ENCODE measurements around the gene EMX1.

The EMX1 gene

DNA sequence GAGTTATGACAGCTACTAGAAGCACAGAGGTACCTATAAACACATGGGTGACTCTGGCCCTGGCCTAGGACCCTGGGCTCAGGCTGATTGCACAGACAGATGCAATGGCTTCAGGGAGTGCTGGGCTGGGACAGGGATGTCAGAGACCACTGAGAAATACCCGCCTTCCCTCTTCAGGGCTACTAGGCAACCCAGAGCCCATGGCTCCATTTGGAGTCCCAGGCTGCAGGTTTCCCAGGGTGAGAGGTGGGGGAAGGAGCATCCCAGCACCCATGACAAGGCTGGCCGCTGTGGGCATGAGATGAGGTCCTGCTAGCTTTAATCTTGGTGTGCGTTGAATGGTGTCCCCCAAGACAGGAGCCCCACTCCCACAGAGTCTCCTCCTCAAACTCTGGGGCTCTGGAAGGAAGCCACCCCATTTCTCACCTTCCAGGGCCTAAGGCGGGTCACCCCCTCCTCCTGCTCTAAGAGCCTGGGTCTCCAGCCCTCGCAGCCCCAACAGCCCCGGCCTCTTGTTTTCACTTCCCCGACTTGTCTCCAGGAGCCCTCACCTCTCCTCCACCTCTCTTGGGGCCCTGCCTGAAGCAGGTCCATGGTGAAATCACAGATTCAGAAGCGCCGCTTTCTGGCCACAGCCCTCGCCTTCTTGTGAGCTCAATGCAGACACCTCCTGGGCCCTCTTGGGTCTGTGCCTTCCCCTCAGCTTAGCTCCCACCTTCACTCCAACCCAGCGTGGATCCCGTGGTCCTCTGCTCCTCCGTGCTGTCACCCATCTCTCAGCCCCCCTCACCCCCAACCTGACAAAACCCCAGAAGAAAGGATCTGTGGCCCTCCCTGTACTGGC lies 41.4 kb downstream of the EMX1 start:
- no peak overlapping the region for H3K4me3 ChIP-seq (ENCODE audit: low read depth, low read length)
- no peak for TF ChIP-seq CTCF (IDR thresholded peaks at IDR 0.05; ENCODE audit: low read depth, low read length)
- no peak for DNase-seq (ENCODE audit: low read depth, low spot score)
- in situ Hi-C loops (cut with HindIII; ENCODE audit: low sequenced_read_pairs) = no loop called here

- DNase-seq (ENCODE audit: low read depth, low spot score) = no peak
- in situ Hi-C loops (cut with HindIII; ENCODE audit: low sequenced_read_pairs) = no loop called here
Measured at GRCh38 chr2:72959554-72959953, 42.2 kb downstream of the EMX1 start.

DNA sequence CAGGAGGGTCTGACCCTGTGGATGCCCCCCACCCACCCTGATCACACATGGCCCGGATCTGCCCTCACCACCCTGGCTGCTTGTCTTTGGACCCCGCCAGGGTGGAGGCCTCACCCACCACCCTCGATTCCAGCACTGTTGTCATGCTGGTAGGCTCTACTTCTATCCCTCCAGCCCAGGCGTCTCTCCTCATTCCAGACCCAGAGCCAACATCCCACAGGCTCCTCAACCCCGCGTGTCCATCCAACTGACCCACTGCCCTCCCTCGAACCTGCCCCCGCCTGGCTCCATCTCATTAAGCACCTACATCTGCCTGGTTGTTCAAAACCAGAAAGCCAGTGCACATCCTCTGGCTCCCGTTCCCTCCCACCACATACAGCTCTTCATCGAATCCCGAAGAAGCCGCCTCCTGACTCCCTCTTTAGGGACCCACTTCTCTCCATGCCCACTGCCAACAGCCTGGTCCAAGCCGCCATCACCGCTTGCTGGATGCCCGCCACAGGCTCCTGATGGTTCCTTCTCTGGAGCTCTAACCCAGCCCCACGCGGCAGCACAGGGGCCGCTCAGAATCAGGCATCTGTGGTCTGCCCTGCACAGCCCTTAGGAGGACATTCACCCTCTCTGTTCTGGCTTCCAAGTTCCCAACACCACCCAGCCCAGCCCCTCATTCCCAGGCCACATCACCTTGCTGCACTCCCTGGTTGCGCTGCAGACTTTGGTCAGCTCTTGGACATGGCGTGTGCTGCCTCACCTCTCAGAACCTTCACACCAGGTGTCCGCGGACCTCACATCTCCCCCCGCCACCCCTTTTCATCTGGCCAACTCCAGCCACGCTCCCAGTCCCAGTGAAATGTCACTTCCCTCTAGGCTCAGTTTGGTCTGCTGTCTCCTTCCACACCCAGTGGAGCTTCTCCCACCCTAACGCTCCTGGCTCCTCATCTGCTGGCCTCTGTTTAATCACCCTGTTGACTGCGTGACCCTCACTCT lies 43.0 kb downstream of the EMX1 start:
- no peak overlapping the region for H3K4me3 ChIP-seq (ENCODE audit: low read depth, low read length)
- TF ChIP-seq CTCF (IDR thresholded peaks at IDR 0.05; ENCODE audit: low read depth, low read length) = no peak
- no peak for DNase-seq (ENCODE audit: low read depth, low spot score)
- in situ Hi-C loops (cut with HindIII; ENCODE audit: low sequenced_read_pairs) = no loop called here

More at GRCh38 chr2:72959554-72959953, 42.2 kb downstream of the EMX1 start:
- no peak overlapping the region for H3K4me3 ChIP-seq (ENCODE audit: low read depth, low read length)
- TF ChIP-seq CTCF (IDR thresholded peaks at IDR 0.05; ENCODE audit: low read depth, low read length) = no peak

DNA sequence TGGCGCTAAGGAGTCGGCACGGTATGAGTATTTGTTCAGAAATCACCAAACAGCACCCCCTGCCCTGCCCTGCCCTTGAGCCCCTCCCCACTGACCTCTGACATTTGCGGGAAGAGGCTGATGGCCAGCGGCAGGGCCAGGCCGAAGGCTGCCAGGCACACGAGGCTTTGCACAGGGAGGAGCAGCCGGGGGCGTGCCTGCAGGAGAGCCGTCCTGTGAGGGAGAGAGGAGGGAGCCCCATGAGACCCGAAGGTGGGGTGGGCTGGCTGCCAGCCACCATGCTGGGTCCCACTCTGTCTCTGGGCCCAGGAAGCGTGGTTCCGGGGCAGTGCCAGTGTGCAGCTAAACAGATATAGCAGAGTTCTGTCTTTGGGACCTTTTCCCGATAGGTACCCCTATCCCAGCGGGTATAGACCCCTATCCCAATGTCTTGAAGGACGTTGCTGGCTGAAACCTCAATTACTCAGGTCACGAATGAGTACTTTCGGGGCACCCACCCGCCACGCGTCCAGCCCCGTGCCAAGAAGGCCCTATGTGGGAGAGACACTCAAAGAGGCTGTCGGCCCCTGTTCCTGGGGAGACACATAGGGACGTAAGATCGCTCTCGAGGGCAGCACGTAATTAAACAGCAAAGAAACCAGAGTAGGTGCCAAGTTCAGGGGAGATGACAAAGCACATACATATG lies 43.9 kb downstream of the EMX1 start:
- no peak for DNase-seq (ENCODE audit: low read depth, low spot score)
- in situ Hi-C loops (cut with HindIII; ENCODE audit: low sequenced_read_pairs) = no loop called here
- no peak for TF ChIP-seq CTCF (IDR thresholded peaks at IDR 0.05; ENCODE audit: low read depth, low read length)
- H3K4me3 ChIP-seq (ENCODE audit: low read depth, low read length) = no peak overlapping the region

DNA sequence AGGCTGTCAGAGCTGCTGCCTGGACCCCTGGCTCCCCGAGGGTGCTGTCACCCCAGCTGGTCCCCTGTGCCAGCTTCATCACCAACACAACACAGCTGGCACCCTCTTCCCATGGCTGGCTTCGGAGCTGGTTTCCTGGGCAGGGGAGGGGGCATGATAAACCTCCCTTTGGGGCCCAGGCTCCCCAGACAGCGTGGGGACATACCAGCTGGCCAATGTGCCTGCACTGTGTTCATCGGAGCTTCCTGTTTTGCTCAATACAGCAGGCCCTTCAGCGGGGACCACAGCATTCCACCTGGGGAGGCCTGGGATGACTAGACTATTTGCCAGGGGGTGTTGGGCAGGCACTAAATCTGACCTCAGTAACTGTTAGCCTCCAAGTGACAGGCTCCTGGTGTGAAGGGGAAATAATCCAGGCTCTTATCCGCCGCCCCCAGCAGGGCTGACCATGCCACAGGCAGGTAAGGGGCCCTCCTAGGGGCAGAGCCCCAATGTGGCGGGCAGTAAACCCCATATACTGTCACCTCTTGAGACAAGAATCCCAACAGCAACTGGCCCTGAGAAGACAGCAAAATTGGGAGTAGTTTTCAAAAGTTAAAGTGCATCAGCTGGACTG lies 44.6 kb downstream of the EMX1 start:
- no peak for DNase-seq (ENCODE audit: low read depth, low spot score)
- no peak for TF ChIP-seq CTCF (IDR thresholded peaks at IDR 0.05; ENCODE audit: low read depth, low read length)
- no peak overlapping the region for H3K4me3 ChIP-seq (ENCODE audit: low read depth, low read length)
- in situ Hi-C loops (cut with HindIII; ENCODE audit: low sequenced_read_pairs) = no loop called here

- H3K4me3 ChIP-seq (ENCODE audit: low read depth, low read length) = no peak overlapping the region
- DNase-seq (ENCODE audit: low read depth, low spot score) = no peak
- in situ Hi-C loops (cut with HindIII; ENCODE audit: low sequenced_read_pairs) = no loop called here
- no peak for TF ChIP-seq CTCF (IDR thresholded peaks at IDR 0.05; ENCODE audit: low read depth, low read length)
Measured at GRCh38 chr2:72962911-72963310, 45.6 kb downstream of the EMX1 start.

Measured in astrocyte of the spinal cord (primary cell).